ENCODE results near the gene DEFB131B.
"Not testable (repeated sequence)": the region's sequence is repeated elsewhere in the genome, so short reads cannot be mapped to it uniquely, and the experiment has no call there.

The DEFB131B gene

GRCh38 chr11:71878059-71878458, at the start of gene DEFB131B:
DEFB131B (plus strand) TSS chr11:71878453; CDS start chr11:71878453, 0 bp downstream.
- H3K9me3 Mint-ChIP-seq; DNase-seq (ENCODE audit: low spot score in 2 of 2); H3K4me3 Mint-ChIP-seq; ATAC-seq (replicated peaks; ENCODE audit: extremely low read depth, poor library complexity, severe bottlenecking); H3K27ac Mint-ChIP-seq (ENCODE audit: low read depth); H3K4me1 Mint-ChIP-seq; H3K36me3 Mint-ChIP-seq (ENCODE audit: insufficient read depth); H3K27me3 Mint-ChIP-seq: not testable (repeated sequence)

- H3K27ac Mint-ChIP-seq (ENCODE audit: low read depth); ATAC-seq (replicated peaks; ENCODE audit: extremely low read depth, poor library complexity, severe bottlenecking); H3K4me1 Mint-ChIP-seq; H3K4me3 Mint-ChIP-seq; H3K27me3 Mint-ChIP-seq; H3K9me3 Mint-ChIP-seq; DNase-seq (ENCODE audit: low spot score in 2 of 2); H3K36me3 Mint-ChIP-seq (ENCODE audit: insufficient read depth): not testable (repeated sequence)
These were observed 49.0 kb upstream of the DEFB131B start for GRCh38 chr11:71829247-71829646.

- not testable (repeated sequence) for ATAC-seq (replicated peaks; ENCODE audit: extremely low read depth, poor library complexity, severe bottlenecking); H3K9me3 Mint-ChIP-seq; DNase-seq (ENCODE audit: low spot score in 2 of 2); H3K27me3 Mint-ChIP-seq; H3K27ac Mint-ChIP-seq (ENCODE audit: low read depth); H3K36me3 Mint-ChIP-seq (ENCODE audit: insufficient read depth); H3K4me1 Mint-ChIP-seq; H3K4me3 Mint-ChIP-seq
These were observed 48.6 kb upstream of the DEFB131B start for GRCh38 chr11:71829686-71830085.

- H3K9me3 Mint-ChIP-seq; ATAC-seq (replicated peaks; ENCODE audit: extremely low read depth, poor library complexity, severe bottlenecking); H3K4me1 Mint-ChIP-seq; H3K36me3 Mint-ChIP-seq (ENCODE audit: insufficient read depth); DNase-seq (ENCODE audit: low spot score in 2 of 2); H3K27ac Mint-ChIP-seq (ENCODE audit: low read depth); H3K4me3 Mint-ChIP-seq; H3K27me3 Mint-ChIP-seq: not testable (repeated sequence)
These were observed 45.4 kb upstream of the DEFB131B start, which contains the start of gene DEFB108B for GRCh38 chr11:71832811-71833210. DEFB108B (plus strand) TSS chr11:71833200; CDS start chr11:71833200, 0 bp downstream.

GRCh38 chr11:71842720-71843119, 35.5 kb upstream of the DEFB131B start:
- not testable (repeated sequence) for H3K4me1 Mint-ChIP-seq; H3K27ac Mint-ChIP-seq (ENCODE audit: low read depth); ATAC-seq (replicated peaks; ENCODE audit: extremely low read depth, poor library complexity, severe bottlenecking); H3K36me3 Mint-ChIP-seq (ENCODE audit: insufficient read depth); H3K4me3 Mint-ChIP-seq; H3K27me3 Mint-ChIP-seq; H3K9me3 Mint-ChIP-seq; DNase-seq (ENCODE audit: low spot score in 2 of 2)

- peaks cover 14% of the 10 kb centered on the region for H3K27me3 Mint-ChIP-seq
- DNase-seq (ENCODE audit: low spot score in 2 of 2); H3K9me3 Mint-ChIP-seq: not testable (repeated sequence)
These were observed 34.9 kb upstream of the DEFB131B start for GRCh38 chr11:71843355-71843754.

GRCh38 chr11:71843858-71844257, 34.4 kb upstream of the DEFB131B start:
- H3K4me1 Mint-ChIP-seq: no peaks in the 10 kb centered on the region
- no peak overlapping the region for H3K4me3 Mint-ChIP-seq
- no peaks in the 10 kb centered on the region for H3K36me3 Mint-ChIP-seq (ENCODE audit: insufficient read depth)
- H3K9me3 Mint-ChIP-seq: peaks cover 12% of the 10 kb centered on the region
- DNase-seq (ENCODE audit: low spot score in 2 of 2) (no peak), ATAC-seq (replicated peaks; ENCODE audit: extremely low read depth, poor library complexity, severe bottlenecking) (no peak)
- peaks cover 17% of the 10 kb centered on the region for H3K27me3 Mint-ChIP-seq
- no peak overlapping the region for H3K27ac Mint-ChIP-seq (ENCODE audit: low read depth)

More at GRCh38 chr11:71843355-71843754, 34.9 kb upstream of the DEFB131B start:
- ATAC-seq (replicated peaks; ENCODE audit: extremely low read depth, poor library complexity, severe bottlenecking); H3K36me3 Mint-ChIP-seq (ENCODE audit: insufficient read depth); H3K27ac Mint-ChIP-seq (ENCODE audit: low read depth); H3K4me1 Mint-ChIP-seq; H3K4me3 Mint-ChIP-seq: not testable (repeated sequence)

- peaks cover 10% of the 10 kb centered on the region for H3K9me3 Mint-ChIP-seq
- not testable (repeated sequence) for H3K27me3 Mint-ChIP-seq; H3K36me3 Mint-ChIP-seq (ENCODE audit: insufficient read depth); H3K27ac Mint-ChIP-seq (ENCODE audit: low read depth); ATAC-seq (replicated peaks; ENCODE audit: extremely low read depth, poor library complexity, severe bottlenecking); DNase-seq (ENCODE audit: low spot score in 2 of 2); H3K4me3 Mint-ChIP-seq; H3K4me1 Mint-ChIP-seq
These were observed 24.4 kb upstream of the DEFB131B start for GRCh38 chr11:71853895-71854294.

- H3K36me3 Mint-ChIP-seq (ENCODE audit: insufficient read depth); H3K27me3 Mint-ChIP-seq; H3K9me3 Mint-ChIP-seq; DNase-seq (ENCODE audit: low spot score in 2 of 2); ATAC-seq (replicated peaks; ENCODE audit: extremely low read depth, poor library complexity, severe bottlenecking); H3K4me3 Mint-ChIP-seq; H3K27ac Mint-ChIP-seq (ENCODE audit: low read depth); H3K4me1 Mint-ChIP-seq: not testable (repeated sequence)
These were observed 22.4 kb upstream of the DEFB131B start for GRCh38 chr11:71855880-71856279.

- H3K9me3 Mint-ChIP-seq; H3K36me3 Mint-ChIP-seq (ENCODE audit: insufficient read depth); H3K27ac Mint-ChIP-seq (ENCODE audit: low read depth); H3K27me3 Mint-ChIP-seq; H3K4me3 Mint-ChIP-seq; H3K4me1 Mint-ChIP-seq; ATAC-seq (replicated peaks; ENCODE audit: extremely low read depth, poor library complexity, severe bottlenecking); DNase-seq (ENCODE audit: low spot score in 2 of 2): not testable (repeated sequence)
These were observed 17.4 kb upstream of the DEFB131B start for GRCh38 chr11:71860835-71861234.

- not testable (repeated sequence) for H3K9me3 Mint-ChIP-seq; H3K36me3 Mint-ChIP-seq (ENCODE audit: insufficient read depth); DNase-seq (ENCODE audit: low spot score in 2 of 2); H3K27me3 Mint-ChIP-seq; H3K27ac Mint-ChIP-seq (ENCODE audit: low read depth); H3K4me1 Mint-ChIP-seq; H3K4me3 Mint-ChIP-seq
- peak; percentile 24 for ATAC-seq (replicated peaks; ENCODE audit: extremely low read depth, poor library complexity, severe bottlenecking)
These were observed 14.2 kb upstream of the DEFB131B start for GRCh38 chr11:71863978-71864627.

- H3K4me3 Mint-ChIP-seq; H3K27ac Mint-ChIP-seq (ENCODE audit: low read depth); ATAC-seq (replicated peaks; ENCODE audit: extremely low read depth, poor library complexity, severe bottlenecking); DNase-seq (ENCODE audit: low spot score in 2 of 2); H3K27me3 Mint-ChIP-seq; H3K9me3 Mint-ChIP-seq; H3K36me3 Mint-ChIP-seq (ENCODE audit: insufficient read depth); H3K4me1 Mint-ChIP-seq: not testable (repeated sequence)
These were observed 11.0 kb upstream of the DEFB131B start for GRCh38 chr11:71867209-71867608.

GRCh38 chr11:71869931-71870330, 8.3 kb upstream of the DEFB131B start:
- ATAC-seq (replicated peaks; ENCODE audit: extremely low read depth, poor library complexity, severe bottlenecking); H3K9me3 Mint-ChIP-seq; H3K27me3 Mint-ChIP-seq; DNase-seq (ENCODE audit: low spot score in 2 of 2); H3K27ac Mint-ChIP-seq (ENCODE audit: low read depth); H3K4me1 Mint-ChIP-seq; H3K36me3 Mint-ChIP-seq (ENCODE audit: insufficient read depth); H3K4me3 Mint-ChIP-seq: not testable (repeated sequence)

Measured in central memory CD8-positive, alpha-beta T cell (primary cell).